Measurements from ENCODE around the gene TRIM15.
A peak's percentile ranks its signal among the peaks of the same experiment; 100 is the strongest.
"Not testable (repeated sequence)": the region's sequence is repeated elsewhere in the genome, so short reads cannot be mapped to it uniquely, and the experiment has no call there.

Gene TRIM15

GRCh38 chr6:30163090-30163917, at the start of gene TRIM15:
TSS of gene TRIM15 (plus strand) at chr6:30163546. CDS start at chr6:30163685, 139 bp downstream.
- H3K27ac ChIP-seq (ENCODE audit: low read depth, low read length), result no peak within 1 kb of the TSS
- no peak within 1 kb of the TSS for H3K4me3 ChIP-seq (ENCODE audit: low read depth, low read length)

GRCh38 chr6:30113841-30114240, 49.5 kb upstream of the TRIM15 start:
- H3K27ac ChIP-seq (ENCODE audit: low read depth, low read length), result no peak overlapping the region
- H3K27me3 ChIP-seq (ENCODE audit: control insufficient read depth, insufficient read depth, low read length), result peaks cover 47% of the 10 kb centered on the region
- no peaks in the 10 kb centered on the region for H3K4me1 ChIP-seq (ENCODE audit: control insufficient read depth, insufficient read depth, low read length)
- H3K4me3 ChIP-seq (ENCODE audit: low read depth, low read length), result no peak overlapping the region
- no peaks in the 10 kb centered on the region for H3K36me3 ChIP-seq (ENCODE audit: control insufficient read depth, insufficient read depth, low read length)
- H3K9ac ChIP-seq (ENCODE audit: low read length), result no peak overlapping the region
- H3K9me3 ChIP-seq (ENCODE audit: control insufficient read depth, insufficient read depth, low read depth, low read length), result no peaks in the 10 kb centered on the region

More at GRCh38 chr6:30163090-30163917, at the start of gene TRIM15:
- Histone ChIP-seq H3K27me3 (ENCODE audit: control insufficient read depth, insufficient read depth, low read length) (peaks cover 22% of the 10 kb centered on the region), H3K4me1 (ENCODE audit: control insufficient read depth, insufficient read depth, low read length) (peaks cover 6% of the 10 kb centered on the region; the same call in 1 of the 2 replicates), H3K9ac (ENCODE audit: low read length) (no peak within 1 kb of the TSS), H3K36me3 (ENCODE audit: control insufficient read depth, insufficient read depth, low read length) (no peaks in the 10 kb centered on the region), H3K9me3 (ENCODE audit: control insufficient read depth, insufficient read depth, low read depth, low read length) (no peaks in the 10 kb centered on the region)

- Histone ChIP-seq H3K9me3 (ENCODE audit: control insufficient read depth, insufficient read depth, low read depth, low read length) (no peaks in the 10 kb centered on the region), H3K36me3 (ENCODE audit: control insufficient read depth, insufficient read depth, low read length) (no peaks in the 10 kb centered on the region), H3K27ac (ENCODE audit: low read depth, low read length) (no peak overlapping the region), H3K27me3 (ENCODE audit: control insufficient read depth, insufficient read depth, low read length) (peaks cover 26% of the 10 kb centered on the region), H3K9ac (ENCODE audit: low read length) (no peak overlapping the region), H3K4me1 (ENCODE audit: control insufficient read depth, insufficient read depth, low read length) (no peaks in the 10 kb centered on the region), H3K4me3 (ENCODE audit: low read depth, low read length) (no peak overlapping the region)
These were observed 46.6 kb upstream of the TRIM15 start for GRCh38 chr6:30116724-30117123.

- H3K4me3 ChIP-seq (ENCODE audit: low read depth, low read length); H3K9ac ChIP-seq (ENCODE audit: low read length); H3K27ac ChIP-seq (ENCODE audit: low read depth, low read length); H3K27me3 ChIP-seq (ENCODE audit: control insufficient read depth, insufficient read depth, low read length); H3K4me1 ChIP-seq (ENCODE audit: control insufficient read depth, insufficient read depth, low read length); H3K9me3 ChIP-seq (ENCODE audit: control insufficient read depth, insufficient read depth, low read depth, low read length); H3K36me3 ChIP-seq (ENCODE audit: control insufficient read depth, insufficient read depth, low read length): not testable (repeated sequence)
These were observed 44.7 kb upstream of the TRIM15 start for GRCh38 chr6:30118691-30119090.

GRCh38 chr6:30121446-30122366, 41.6 kb upstream of the TRIM15 start:
- H3K9me3 ChIP-seq (ENCODE audit: control insufficient read depth, insufficient read depth, low read depth, low read length), result no peaks in the 10 kb centered on the region
- peaks cover 22% of the 10 kb centered on the region for H3K27me3 ChIP-seq (ENCODE audit: control insufficient read depth, insufficient read depth, low read length)
- H3K27ac ChIP-seq (ENCODE audit: low read depth, low read length), result no peak overlapping the region
- no peak overlapping the region for H3K9ac ChIP-seq (ENCODE audit: low read length)
- no peak overlapping the region for H3K4me3 ChIP-seq (ENCODE audit: low read depth, low read length)
- no peaks in the 10 kb centered on the region for H3K4me1 ChIP-seq (ENCODE audit: control insufficient read depth, insufficient read depth, low read length)
- no peaks in the 10 kb centered on the region for H3K36me3 ChIP-seq (ENCODE audit: control insufficient read depth, insufficient read depth, low read length)

GRCh38 chr6:30122515-30122914, 40.8 kb upstream of the TRIM15 start:
- Histone ChIP-seq H3K36me3 (ENCODE audit: control insufficient read depth, insufficient read depth, low read length) (no peaks in the 10 kb centered on the region), H3K27me3 (ENCODE audit: control insufficient read depth, insufficient read depth, low read length) (peaks cover 30% of the 10 kb centered on the region), H3K9ac (ENCODE audit: low read length) (no peak overlapping the region)

GRCh38 chr6:30127238-30128093, 35.9 kb upstream of the TRIM15 start:
- no peaks in the 10 kb centered on the region for H3K36me3 ChIP-seq (ENCODE audit: control insufficient read depth, insufficient read depth, low read length)
- no peaks in the 10 kb centered on the region for H3K9me3 ChIP-seq (ENCODE audit: control insufficient read depth, insufficient read depth, low read depth, low read length)
- H3K4me3 ChIP-seq (ENCODE audit: low read depth, low read length), result peak overlapping the region; percentile 69
- peaks cover 78% of the 10 kb centered on the region for H3K27me3 ChIP-seq (ENCODE audit: control insufficient read depth, insufficient read depth, low read length)
- no peak overlapping the region for H3K27ac ChIP-seq (ENCODE audit: low read depth, low read length)
- no peak overlapping the region for H3K9ac ChIP-seq (ENCODE audit: low read length)
- no peaks in the 10 kb centered on the region for H3K4me1 ChIP-seq (ENCODE audit: control insufficient read depth, insufficient read depth, low read length)

More at GRCh38 chr6:30122515-30122914, 40.8 kb upstream of the TRIM15 start:
- no peak overlapping the region for H3K27ac ChIP-seq (ENCODE audit: low read depth, low read length)
- no peaks in the 10 kb centered on the region for H3K4me1 ChIP-seq (ENCODE audit: control insufficient read depth, insufficient read depth, low read length)
- no peak overlapping the region for H3K4me3 ChIP-seq (ENCODE audit: low read depth, low read length)
- H3K9me3 ChIP-seq (ENCODE audit: control insufficient read depth, insufficient read depth, low read depth, low read length), result no peaks in the 10 kb centered on the region

GRCh38 chr6:30129265-30130178, 33.8 kb upstream of the TRIM15 start:
- peaks cover 75% of the 10 kb centered on the region for H3K27me3 ChIP-seq (ENCODE audit: control insufficient read depth, insufficient read depth, low read length)
- H3K4me3 ChIP-seq (ENCODE audit: low read depth, low read length), result no peak overlapping the region
- H3K4me1 ChIP-seq (ENCODE audit: control insufficient read depth, insufficient read depth, low read length), result no peaks in the 10 kb centered on the region
- no peak overlapping the region for H3K9ac ChIP-seq (ENCODE audit: low read length)
- no peaks in the 10 kb centered on the region for H3K9me3 ChIP-seq (ENCODE audit: control insufficient read depth, insufficient read depth, low read depth, low read length)
- H3K36me3 ChIP-seq (ENCODE audit: control insufficient read depth, insufficient read depth, low read length), result no peaks in the 10 kb centered on the region
- no peak overlapping the region for H3K27ac ChIP-seq (ENCODE audit: low read depth, low read length)

- Histone ChIP-seq H3K4me1 (ENCODE audit: control insufficient read depth, insufficient read depth, low read length) (no peaks in the 10 kb centered on the region), H3K36me3 (ENCODE audit: control insufficient read depth, insufficient read depth, low read length) (no peaks in the 10 kb centered on the region), H3K27ac (ENCODE audit: low read depth, low read length) (no peak overlapping the region), H3K9me3 (ENCODE audit: control insufficient read depth, insufficient read depth, low read depth, low read length) (no peaks in the 10 kb centered on the region), H3K9ac (ENCODE audit: low read length) (no peak overlapping the region), H3K4me3 (ENCODE audit: low read depth, low read length) (no peak overlapping the region), H3K27me3 (ENCODE audit: control insufficient read depth, insufficient read depth, low read length) (peaks cover 71% of the 10 kb centered on the region)
These were observed 33.1 kb upstream of the TRIM15 start for GRCh38 chr6:30130179-30130679.

All from HUES6 (cell line).